AG09309 (cell line): Measurements from ENCODE around the gene SRP54.
"Not testable (repeated sequence)": the region's sequence is repeated elsewhere in the genome, so short reads cannot be mapped to it uniquely, and the experiment has no call there.

Source experiments
- DNase-seq: peaks from one replicate; pipeline ENCODE4 v3.0.0-alpha.2; 2010; ENCODE audit warnings: low read depth
- H3K4me3 ChIP-seq: 2 replicates; pipeline ENCODE4 v1.5.1; 2011; ENCODE audit warnings: mild to moderate bottlenecking, low read depth, low read length, moderate library complexity; ENCODE audit not compliant: control insufficient read depth
- CTCF ChIP-seq: IDR thresholded peaks from 2 replicates; pipeline ENCODE4 v1.5.1; 2011; ENCODE audit warnings: mild to moderate bottlenecking, low read depth, low read length, inconsistent platforms; ENCODE audit not compliant: insufficient read depth, control insufficient read depth; ENCODE audit errors: missing control alignments

The SRP54 gene

GRCh38 chr14:35020713-35021112 lies 37.9 kb downstream of the SRP54 start:
- no peak for TF ChIP-seq CTCF
- H3K4me3 ChIP-seq, result no peak overlapping the region
- DNase-seq, result no peak

DNA sequence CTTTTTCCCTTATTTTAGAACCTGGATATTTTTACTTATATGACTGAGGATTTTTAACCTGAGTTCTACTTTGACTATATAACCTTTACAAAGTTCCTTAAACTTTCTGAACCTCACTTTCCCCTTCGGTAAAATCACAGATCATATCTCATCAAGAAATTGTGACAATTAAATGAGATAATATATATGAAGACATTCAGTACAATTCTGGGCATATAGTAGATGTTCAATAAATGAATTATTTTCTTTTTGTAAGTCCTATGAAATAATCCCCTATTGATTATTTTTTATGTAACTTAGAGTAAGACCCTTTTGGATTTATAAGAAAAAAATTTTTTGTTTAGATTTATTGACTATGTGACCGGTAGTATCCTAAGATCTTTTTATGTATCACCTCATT lies 45.6 kb downstream of the SRP54 start:
- no peak for TF ChIP-seq CTCF
- no peak for DNase-seq
- H3K4me3 ChIP-seq, result no peak overlapping the region

DNA sequence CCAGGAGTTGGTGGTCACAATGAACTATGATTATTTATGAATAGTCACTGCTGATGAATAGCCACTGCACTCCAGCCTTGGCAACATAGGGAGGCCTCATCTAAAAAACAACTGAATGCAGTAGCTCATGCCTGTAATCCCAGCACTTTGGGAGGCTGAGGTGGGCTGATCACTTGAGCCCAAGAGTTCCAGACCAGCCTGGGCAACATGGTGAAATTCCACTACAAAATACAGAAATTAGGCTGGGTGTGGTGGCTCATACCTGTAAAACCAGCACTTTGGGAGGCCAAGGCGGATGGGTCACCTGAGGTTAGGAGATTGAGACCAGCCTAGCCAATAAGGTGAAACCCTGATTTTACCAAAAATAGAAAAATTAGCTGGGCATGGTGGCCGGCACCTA lies 49.8 kb downstream of the SRP54 start:
- H3K4me3 ChIP-seq, result no peak overlapping the region
- TF ChIP-seq CTCF, result no peak
- no peak for DNase-seq

GRCh38 chr14:35034440-35034833 lies 51.6 kb downstream of the SRP54 start:
- no peak for DNase-seq
- no peak for TF ChIP-seq CTCF
- H3K4me3 ChIP-seq, result no peak overlapping the region

- H3K4me3 ChIP-seq, DNase-seq: not testable (repeated sequence)
Observed at GRCh38 chr14:35034944-35035554, 52.3 kb downstream of the SRP54 start.

DNA sequence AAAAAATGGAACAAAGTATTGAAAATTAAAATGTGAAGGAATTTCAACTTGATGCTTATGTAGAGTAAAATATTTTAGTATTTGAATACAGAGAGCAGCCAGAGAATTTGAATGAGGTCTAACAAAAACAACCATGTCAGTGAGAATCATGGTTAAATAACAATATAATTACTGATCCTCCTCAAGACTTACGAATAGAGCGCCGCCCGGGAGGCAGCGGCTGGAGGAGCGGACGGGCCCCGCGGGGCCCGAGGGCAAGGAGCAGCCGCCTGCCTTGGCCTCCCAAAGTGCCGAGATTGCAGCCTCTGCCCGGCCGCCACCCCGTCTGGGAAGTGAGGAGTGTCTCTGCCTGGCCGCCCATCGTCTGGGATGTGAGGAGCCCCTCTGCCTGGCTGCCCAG lies 55.5 kb downstream of the SRP54 start:
- not testable (repeated sequence) for DNase-seq

GRCh38 chr14:35042632-35043031 lies 59.8 kb downstream of the SRP54 start:
- DNase-seq, result no peak
- no peak overlapping the region for H3K4me3 ChIP-seq
- no peak for TF ChIP-seq CTCF

More for the DNA sequence above, 55.5 kb downstream of the SRP54 start:
- not testable (repeated sequence) for H3K4me3 ChIP-seq

GRCh38 chr14:35043046-35043445 lies 60.3 kb downstream of the SRP54 start:
- H3K4me3 ChIP-seq, result no peak overlapping the region
- no peak for TF ChIP-seq CTCF
- no peak for DNase-seq
